ENCODE results near the gene TMEM178B.
"Not testable (repeated sequence)": the region's sequence is repeated elsewhere in the genome, so short reads cannot be mapped to it uniquely, and the experiment has no call there.

Gene TMEM178B

DNA sequence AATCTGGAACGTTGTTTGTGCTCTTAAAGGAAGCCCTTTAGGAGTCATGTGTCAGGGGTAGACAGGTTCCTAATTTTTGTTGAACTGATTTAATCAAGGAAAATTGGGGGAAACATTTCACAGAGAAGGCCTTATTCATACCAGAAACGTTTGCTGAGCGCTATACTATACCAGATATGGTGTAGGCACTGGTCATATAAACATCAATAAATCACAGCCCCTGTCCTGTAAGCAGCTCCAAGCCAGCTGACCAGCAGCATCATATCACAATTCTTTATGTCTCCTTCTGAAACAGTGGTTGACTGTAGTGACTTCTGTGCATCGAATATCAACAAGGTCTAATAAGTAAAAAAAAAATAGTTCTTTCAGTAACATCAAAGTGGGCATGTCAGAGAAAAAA, 1.1 kb downstream of the TMEM178B start:
- DNase-seq: no peak

DNA sequence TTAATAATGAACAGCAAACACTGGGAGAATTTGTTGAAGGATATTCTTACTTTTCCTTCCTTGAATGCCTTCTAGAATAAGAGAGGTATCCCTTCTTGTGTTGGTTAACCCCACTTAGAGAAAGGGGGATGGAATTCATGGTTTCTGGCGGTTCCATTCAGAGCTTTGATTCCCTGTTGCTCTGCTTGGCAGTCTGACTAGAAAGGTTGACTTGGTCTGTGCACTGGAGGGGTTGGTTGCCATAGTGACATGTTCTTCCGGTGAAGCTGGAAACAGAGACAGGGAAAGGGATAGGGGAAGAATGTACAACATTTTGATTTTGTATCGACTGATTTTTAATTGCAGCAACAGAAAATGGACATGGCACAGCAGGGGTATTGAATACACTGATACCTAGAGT, 2.5 kb downstream of the TMEM178B start:
- DNase-seq: peak; percentile 45

DNA sequence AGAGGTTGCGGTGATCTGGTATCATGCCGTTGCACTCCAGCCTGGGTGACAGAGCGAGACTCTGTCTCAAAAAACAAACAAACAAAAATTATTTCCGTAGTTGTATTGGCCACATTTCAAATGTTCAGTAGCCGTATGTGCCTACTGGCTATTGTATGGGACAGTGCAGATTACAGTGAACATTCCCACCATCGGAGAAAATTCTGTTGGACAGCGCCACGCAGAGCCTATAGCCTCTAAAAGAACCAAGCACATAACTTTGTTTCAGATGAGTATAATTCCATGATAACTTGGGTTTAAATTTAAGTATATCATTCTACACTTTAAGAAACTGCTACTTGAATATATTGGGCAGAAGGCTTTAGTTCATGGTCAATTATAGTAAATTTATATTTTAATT, 5.4 kb downstream of the TMEM178B start:
- DNase-seq: no peak

DNA sequence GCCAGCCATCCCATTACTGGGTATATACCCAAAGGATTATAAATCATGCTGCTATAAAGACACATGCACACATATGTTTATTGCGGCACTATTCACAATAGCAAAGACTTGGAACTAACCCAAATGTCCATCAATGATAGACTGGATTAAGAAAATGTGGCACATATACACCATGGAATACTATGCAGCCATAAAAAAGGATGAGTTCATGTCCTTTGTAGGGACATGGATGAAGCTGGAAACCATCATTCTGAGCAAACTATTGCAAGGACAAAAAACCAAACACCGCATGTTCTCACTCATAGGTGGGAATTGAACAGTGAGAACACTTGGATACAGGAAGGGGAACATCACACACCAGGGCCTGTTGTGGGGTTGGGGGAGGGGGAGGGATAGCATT, 15.6 kb downstream of the TMEM178B start:
- not testable (repeated sequence) for DNase-seq

DNA sequence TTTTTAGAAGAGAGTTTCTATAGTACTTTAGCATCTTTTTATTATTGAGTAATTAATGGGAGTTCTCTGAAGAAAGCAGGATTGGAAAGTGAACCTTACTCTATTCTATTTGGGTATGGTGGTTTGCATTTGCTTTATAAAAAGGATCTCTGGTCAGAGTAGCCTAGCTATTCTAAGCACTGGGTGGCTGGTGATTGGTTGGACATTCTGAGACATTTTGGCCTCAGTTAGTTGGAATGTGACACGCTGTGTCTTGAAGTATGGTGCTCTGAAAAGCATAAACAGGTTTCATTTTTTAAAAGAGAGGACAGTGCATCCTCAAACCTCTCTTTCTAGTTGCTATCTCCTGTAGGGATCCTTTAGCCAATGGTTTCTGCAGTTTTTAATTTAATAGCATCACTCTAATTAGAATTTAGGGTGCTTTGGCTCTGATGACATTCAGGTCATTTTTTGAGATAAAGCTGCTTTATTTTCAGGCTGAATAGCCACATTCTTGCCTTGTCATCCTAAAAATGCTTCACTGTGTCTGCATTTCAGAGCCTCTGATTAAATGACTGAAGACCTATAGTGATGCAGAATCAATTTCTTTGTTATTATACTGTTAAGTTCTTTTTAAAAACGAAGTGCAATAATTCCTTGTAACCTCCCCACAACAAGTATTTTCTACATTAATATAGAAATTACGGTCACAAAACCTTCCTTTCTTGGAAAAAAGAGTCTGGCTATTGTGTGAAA, 20.6 kb downstream of the TMEM178B start:
- no peak for DNase-seq

DNA sequence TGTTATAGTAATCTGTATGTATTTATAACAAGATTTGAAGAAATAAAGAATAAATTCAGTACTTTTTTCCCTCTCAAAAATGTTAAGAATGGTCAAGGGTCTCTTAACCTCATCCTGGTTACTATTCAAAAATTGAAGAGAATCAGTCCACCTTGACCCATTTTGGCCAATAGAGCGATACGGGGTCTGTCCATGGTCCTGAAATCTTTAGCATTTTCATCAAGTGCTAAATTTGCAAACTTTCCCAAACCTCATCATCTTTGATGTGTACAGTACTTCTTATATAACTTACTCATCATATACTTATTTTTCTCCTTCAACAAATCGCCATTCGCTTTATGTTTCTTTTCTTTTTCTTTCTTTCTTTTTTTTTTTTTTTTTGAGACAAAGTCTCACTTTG, 23.6 kb downstream of the TMEM178B start:
- no peak for DNase-seq

DNA sequence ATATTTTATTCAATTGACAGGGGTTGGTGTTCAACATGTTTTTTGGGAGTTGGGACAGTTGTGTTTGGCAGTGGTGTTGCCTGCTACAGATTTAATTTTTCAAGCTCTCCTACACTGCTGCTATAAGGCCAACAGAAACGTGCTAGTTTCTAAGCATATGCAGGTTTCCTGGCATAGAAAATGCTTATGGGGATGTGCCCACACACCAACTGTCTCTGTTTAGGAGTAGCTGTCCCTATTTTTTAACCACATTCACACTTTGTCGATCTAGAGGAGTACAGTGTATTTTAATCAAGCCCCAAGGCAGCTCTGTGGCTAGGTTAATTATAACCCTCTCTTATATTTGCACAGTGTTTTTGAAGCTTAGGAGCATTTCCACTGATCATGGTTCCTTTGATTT, 28.6 kb downstream of the TMEM178B start:
- no peak for DNase-seq

DNA sequence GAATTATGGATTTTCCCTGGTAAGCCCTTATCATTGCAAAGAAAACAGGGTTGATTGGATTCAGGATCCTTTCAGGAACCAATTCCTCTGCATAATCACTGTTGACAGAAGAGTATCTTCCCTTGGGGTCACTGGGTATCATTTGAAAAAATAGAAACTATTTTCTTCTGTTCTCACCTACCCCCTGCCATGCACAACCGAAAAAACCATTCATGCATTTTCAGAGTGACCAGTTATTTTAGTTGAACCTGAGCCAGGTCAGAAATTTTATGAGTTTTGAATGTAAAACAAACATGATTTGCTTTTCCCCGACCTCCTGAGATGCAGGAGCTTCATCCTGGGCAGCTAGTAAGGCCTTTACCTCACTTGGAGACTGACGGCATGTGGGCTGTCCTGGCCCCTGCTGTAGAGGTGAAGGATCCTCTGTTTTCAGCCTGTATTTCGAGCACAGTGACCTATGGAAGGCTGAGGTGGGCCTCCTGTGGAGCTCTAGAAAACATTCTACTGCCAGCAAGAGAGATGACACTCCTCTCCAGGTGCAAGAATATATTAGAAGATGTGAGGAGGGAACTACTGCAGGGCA, 30.1 kb downstream of the TMEM178B start:
- DNase-seq: no peak

DNA sequence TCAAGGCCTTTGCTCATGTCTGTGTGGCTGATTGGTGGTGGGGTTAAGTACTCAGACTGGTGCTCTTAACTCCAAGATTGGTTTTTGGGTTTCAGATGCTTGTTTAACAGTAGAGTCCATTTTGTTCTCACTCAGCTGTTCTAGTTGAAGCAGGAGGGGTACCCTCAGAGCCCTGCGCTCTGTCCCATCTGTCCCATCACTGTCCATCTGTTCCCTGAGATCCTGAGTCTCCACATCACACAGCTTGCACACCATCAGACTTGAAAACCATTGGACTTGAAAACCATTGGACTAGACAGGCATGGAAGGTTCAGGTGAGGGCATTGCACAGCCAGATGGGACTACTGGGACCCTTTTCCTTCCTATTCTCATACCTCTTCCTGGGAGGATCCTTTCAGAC, 39.3 kb downstream of the TMEM178B start:
- DNase-seq: no peak

DNA sequence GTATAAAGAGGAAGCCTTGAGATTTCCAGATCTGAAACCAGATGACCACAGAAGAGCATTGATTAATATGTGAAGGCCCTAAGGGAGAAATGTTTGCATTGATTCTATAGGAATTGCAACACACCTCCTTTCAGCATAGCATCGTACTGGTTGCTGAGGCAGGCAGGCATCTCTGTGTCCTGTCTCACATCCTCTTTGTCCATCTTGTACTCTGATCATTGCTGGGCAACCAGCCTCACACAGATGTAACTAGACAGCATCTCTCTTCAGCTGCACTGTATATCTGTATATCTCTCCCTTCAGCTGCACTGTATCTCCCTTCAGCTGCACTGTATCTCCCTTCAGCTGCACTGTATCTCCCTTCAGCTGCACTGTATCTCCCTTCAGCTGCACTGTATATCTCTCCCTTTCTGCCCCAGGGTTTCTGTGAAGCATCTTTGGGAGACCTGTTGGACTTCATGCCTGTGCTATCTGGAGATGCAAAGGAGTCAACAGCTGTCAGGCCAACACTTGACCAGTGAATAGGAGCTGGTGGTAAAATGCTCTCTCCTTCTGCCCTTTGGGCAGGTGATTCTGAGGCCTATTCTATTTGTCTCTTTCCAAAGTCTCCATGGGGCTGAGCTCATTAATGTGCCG, 40.3 kb downstream of the TMEM178B start:
- DNase-seq: no peak

DNA sequence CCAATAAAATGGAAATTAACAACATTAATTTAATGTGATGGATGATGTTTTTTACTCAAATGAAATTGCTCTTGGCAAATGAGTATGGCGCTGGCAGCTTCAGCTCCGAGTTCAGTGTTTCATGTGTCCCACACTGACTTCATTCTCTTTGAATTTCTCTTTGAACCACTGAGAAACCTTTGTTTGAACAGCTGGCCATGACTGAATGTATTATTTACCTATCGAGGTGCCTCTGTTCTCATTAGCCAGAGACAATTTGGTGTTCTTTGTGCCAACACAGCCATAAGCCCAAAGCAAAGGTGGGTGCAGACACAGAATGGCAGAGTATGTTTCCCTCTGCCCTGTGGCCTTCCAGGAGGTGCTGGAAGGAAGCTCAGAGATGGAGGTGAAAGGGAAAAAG, 42.1 kb downstream of the TMEM178B start:
- DNase-seq: peak; percentile 98

DNA sequence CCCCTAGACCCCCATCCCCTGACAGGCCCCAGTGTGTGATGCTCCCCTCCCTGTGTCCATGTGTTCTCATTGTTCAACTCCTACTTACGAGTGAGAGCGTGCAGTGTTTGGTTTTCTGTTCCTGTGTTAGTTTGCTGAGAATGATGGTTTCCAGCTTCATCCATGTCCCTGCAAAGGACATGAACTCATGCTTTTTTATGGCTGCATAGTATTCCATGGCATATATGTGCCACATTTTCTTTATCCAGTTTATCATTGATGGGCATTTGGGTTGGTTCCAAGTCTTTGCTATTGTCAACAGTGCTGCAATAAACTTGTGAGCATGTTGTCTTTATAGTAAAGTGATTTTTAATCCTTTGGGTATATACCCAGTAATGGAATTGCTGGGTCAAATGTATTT, 42.8 kb downstream of the TMEM178B start:
- DNase-seq: not testable (repeated sequence)

DNA sequence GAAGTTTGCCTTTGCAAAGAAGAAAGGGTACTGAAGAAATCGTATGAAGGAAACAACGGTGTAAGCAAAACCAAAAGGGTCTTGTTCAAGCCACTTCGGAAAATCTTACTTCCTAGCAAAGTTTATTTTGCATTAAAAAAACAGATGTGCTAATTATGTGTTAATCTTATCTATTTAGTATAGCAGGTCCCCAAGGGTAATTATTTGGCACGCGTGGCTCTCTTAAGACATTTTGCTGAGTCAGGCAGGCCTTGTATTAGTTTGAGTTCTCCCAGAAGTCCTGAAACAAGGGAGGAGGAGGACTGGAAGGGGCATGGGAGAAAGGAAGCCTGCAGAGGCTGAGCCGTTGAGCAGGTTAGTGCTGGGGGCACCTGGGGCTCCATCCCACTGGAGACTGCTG, 44.9 kb downstream of the TMEM178B start:
- DNase-seq: no peak

DNA sequence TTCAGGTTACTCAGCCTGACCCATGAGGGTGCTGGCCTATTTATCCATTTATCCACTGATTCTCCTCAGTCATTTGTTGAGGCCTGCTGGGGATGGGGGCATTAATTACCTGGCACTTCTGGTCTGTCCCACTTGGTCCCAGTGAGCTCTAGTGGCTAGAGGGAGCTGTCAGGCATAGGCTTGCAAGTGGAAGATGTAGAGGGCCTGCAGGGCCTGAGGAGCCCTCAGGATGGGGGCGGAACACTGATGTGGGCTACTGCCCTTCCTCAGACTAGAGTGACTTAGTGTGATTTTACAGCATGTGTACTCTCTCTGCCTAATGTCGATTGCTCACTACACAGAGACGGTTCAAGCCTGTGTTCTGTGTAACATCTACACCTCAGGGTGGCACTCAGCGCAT, 45.3 kb downstream of the TMEM178B start:
- no peak for DNase-seq

DNA sequence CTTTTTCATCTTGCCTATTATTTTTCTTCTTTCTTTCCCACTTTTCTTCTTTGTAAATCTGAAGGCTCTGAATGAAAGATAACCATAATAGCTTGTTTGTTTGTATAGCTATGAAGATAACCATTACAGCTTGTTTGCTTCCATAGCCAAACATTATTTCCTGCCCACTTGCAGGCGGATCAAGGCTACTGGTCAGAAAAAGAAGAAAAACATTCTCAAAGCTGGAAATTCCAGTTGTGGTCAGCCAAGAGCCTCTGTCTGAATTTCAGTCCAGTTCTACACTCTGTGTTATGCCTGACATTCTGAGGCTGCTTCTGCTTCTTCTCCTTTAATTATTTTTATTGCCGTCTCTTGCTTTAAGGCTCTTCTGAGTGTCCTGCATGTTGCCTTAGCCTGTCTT, 48.9 kb downstream of the TMEM178B start:
- no peak for DNase-seq

DNA sequence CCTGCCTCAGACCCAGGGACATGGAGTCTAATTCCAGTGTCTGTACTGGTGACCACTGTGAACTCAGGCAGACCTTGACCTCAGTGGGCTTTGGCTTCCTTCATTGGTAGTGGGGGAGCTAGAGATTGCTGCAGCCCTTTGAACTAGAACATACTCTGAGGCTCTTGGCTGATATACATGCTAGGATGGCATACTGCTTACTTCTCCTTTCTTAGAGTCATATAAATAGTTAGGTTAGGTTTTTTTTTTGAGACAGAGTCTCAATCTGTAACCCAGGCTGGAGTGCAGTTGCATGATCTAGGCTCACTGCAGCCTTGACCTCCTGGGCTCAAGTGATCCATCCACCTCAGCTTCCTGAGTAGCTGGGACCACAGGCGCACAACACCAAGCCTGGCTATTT, 49.7 kb downstream of the TMEM178B start:
- no peak for DNase-seq

DNA sequence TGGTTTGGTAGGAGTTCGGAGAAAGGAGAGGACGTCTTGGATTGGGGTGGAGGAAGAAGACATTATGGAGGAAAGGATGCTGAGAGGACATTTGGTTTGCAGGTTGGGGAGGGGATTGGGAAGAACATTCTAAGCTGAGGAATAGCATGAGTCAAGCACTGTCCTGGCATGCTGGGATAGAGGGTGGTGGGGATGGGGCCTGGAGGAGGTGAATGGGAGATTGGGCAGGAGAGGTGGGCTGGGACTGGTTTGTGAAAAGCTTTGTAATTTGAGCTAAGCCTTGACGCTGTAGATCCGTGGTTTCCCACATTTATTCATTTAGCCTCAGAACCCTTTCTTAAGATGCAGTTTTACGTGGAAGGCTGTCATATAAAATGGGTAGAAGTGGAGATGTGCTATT, 52.2 kb downstream of the TMEM178B start:
- no peak for DNase-seq

DNA sequence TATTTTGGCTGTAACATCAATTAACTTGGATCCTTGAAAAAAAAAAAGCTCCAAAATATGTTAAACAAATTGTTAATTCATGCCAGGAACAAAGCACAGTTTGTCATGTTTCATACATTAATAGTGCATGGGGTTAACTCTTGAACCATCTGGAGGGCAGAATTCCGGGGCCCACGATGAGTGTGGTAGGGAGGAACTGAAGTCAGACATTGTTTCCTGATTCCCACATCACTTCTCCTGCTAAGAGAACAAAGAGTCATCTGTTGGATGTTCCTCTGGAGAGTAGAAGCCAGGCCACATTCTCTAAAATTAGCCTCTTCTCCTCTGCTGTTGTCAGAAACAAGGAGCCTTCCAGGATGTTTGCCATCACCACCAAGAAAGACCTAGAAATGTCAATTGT, 54.6 kb downstream of the TMEM178B start:
- no peak for DNase-seq

DNA sequence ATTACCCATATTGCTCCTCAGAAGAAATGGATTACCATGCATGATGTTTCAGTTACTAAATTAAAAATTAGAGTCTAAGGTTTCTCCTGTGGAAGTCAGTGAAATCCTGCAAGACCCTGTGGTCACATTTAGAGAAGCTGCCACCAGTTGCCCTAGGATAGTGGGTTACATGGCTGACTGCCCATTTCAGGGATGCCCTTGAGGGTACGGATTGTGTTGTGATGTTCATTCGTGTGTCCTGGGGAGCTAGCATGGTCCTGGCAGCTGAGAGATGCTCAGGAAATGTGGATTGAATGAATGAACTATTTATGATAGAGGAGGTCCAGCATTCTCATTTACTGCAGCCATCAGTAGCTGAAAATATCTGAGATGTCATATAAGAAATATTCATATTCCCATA, 55.1 kb downstream of the TMEM178B start:
- DNase-seq: no peak

DNA sequence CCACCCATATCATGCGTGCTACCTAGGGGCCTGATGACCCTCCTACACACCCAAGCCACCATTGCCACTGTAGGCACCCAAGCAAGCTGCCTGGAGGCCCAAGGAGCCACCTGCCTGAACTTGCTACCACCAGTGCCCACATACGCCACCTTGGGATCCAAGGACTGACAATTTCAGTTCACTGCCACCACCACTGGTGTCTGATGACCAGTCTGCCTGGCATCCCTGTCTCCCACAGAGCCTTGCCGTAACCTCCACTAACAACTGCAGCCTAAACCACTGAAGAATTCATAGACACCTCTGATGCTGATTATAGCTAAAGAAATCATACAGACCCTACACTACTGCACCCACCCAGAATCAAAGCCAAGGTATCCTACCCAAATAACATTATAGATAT, 58.8 kb downstream of the TMEM178B start:
- DNase-seq: no peak

DNA sequence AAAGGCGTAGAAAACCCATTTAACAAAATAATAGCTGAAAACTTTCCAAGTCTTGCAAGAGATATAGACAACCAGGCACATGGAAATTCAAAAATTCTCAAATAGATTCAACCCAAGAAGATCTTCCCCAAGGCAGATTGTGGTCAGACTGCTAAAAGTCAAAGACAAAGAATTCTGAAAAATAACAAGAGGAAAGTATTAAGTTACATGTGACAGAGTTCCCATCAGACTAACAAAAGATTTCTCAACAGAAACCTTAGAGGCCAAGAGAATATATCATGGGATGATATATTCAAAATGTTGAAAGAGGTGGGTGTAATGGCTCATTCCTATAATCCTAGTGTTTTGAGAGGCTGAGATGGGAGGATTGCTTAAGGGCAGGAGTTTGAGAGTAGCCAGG, 59.8 kb downstream of the TMEM178B start:
- no peak for DNase-seq

DNA sequence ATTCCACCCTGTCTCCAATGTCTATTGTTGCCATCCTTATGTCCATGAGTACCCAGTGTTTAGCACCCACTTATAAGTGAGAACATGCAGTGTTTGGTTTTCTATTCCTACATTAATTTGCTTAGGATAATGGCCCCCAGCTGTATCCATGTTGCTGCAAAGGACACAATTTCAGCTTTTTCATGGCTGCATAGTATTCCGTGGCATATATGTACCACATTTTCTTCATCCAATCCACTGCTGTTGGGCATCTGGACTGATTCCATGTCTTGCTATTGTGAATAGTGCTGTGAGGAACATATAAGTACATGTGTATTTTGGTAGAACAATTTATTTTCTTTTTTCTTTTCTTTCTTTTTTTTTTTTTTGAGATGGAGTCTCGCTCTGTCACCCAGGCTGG, 68.2 kb downstream of the TMEM178B start:
- DNase-seq: no peak

DNA sequence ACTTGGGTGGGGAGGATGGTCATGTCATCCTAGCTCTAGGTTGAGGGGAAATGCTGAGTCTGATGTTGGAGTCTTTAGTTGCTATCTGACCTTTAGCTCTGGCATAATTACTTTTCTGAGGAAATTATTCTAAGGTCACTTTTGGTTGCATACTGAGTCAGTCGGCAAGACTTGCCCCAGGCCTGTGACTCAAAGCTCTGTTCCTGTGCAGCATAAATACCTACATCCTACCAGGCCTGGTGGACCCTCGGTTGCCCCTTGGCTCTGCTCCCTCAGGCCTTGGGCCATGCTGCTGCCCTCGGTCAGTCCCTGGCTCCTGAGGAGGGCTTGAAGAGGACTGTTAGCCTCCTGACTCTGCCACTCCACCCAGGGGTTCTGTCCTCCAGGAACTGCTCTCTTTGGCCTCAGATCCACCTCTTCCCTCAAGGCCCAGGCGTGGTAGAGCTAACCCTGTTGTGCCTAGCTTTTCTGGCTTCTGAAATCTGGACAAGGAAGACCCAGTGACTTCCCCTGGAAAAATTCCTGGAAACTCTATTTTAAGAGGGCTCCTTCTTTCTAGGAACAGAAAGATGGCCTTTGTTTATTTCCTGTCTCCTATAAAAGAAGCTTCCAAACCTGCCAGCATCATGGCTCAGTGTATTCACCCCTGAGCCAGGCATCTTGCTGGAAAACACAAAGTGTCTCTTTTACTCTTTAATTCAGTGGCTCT, 71.2 kb downstream of the TMEM178B start:
- DNase-seq: no peak

DNA sequence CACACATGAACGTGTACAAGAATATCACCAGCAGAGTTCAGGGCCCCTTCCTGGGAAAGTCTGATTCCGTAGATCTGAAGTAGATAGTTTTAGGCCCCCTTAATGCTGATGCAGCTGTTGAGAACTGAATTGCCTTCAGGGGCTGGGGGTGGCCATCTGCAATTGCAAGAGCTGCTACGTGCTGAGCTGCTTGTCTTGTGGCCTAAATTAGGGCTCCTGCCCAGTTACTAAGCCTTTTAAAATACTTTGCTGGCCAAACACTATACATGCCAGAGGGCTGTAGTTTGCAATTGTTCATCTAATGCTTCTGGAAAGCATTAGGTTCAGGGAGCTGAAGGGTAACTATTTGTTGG, 71.7 kb downstream of the TMEM178B start:
- DNase-seq: no peak

Data from DMS153 (cell line).